RCC 7860 (cell line): ENCODE data around the gene ZNF804B.
A peak's percentile ranks its signal among the peaks of the same experiment; 100 is the strongest.

ENCODE experiments used
- DNase-seq: peaks from one replicate; pipeline ENCODE4 v3.0.0-alpha.2; 2015; ENCODE audit warnings: low spot score
- FAIRE-seq: peaks from 2 replicates; lab custom pipeline; 2012; peaks lifted over from hg19 to GRCh38; lab: Jason Lieb, UNC

ZNF804B gene

GRCh38 chr7:88759230-88760135 lies at the start of gene ZNF804B:
ZNF804B (plus strand) TSS chr7:88759700; CDS start chr7:88759977, 277 bp downstream.
- FAIRE-seq: no peak
- no peak for DNase-seq

- no peak for FAIRE-seq
- DNase-seq: no peak
These were observed 23.6 kb upstream of the ZNF804B start for GRCh38 chr7:88735920-88736319.

GRCh38 chr7:88737632-88738031 lies 21.9 kb upstream of the ZNF804B start:
- no peak for FAIRE-seq
- DNase-seq: no peak

GRCh38 chr7:88746126-88746525 lies 13.4 kb upstream of the ZNF804B start:
- DNase-seq (no peak), FAIRE-seq (no peak)

GRCh38 chr7:88756802-88757201 lies 2.7 kb upstream of the ZNF804B start:
- no peak for FAIRE-seq

GRCh38 chr7:88757371-88757770 lies 2.1 kb upstream of the ZNF804B start:
- DNase-seq (no peak), FAIRE-seq (no peak)

More at GRCh38 chr7:88756802-88757201, 2.7 kb upstream of the ZNF804B start:
- no peak for DNase-seq

- FAIRE-seq (no peak), DNase-seq (no peak)
These were observed 895 bp upstream of the ZNF804B start for GRCh38 chr7:88758381-88759229.

- no peak for FAIRE-seq
- no peak for DNase-seq
These were observed 626 bp downstream of the ZNF804B start for GRCh38 chr7:88760136-88760515.

- no peak for DNase-seq
- no peak for FAIRE-seq
These were observed 2.3 kb downstream of the ZNF804B start for GRCh38 chr7:88761779-88762178.

GRCh38 chr7:88771417-88771816 lies 11.9 kb downstream of the ZNF804B start:
- no peak for DNase-seq
- FAIRE-seq: no peak

- FAIRE-seq (no peak), DNase-seq (no peak)
These were observed 13.3 kb downstream of the ZNF804B start for GRCh38 chr7:88772776-88773175.

- no peak for FAIRE-seq
- no peak for DNase-seq
These were observed 16.3 kb downstream of the ZNF804B start for GRCh38 chr7:88775838-88776237.

- DNase-seq: no peak
- no peak for FAIRE-seq
These were observed 28.3 kb downstream of the ZNF804B start for GRCh38 chr7:88787777-88788176.

- peak; percentile 81 for FAIRE-seq
These were observed 30.1 kb downstream of the ZNF804B start for GRCh38 chr7:88789480-88790064.

GRCh38 chr7:88791891-88792290 lies 32.4 kb downstream of the ZNF804B start:
- FAIRE-seq: no peak

More at GRCh38 chr7:88789480-88790064, 30.1 kb downstream of the ZNF804B start:
- DNase-seq: peak; percentile 19

GRCh38 chr7:88792361-88792760 lies 32.9 kb downstream of the ZNF804B start:
- no peak for FAIRE-seq
- no peak for DNase-seq

More at GRCh38 chr7:88791891-88792290, 32.4 kb downstream of the ZNF804B start:
- no peak for DNase-seq

GRCh38 chr7:88795553-88795952 lies 36.1 kb downstream of the ZNF804B start, which contains the start of gene TEX47:
TEX47 (minus strand) TSS chr7:88795737; CDS start chr7:88794942, 795 bp downstream.
- FAIRE-seq (no peak), DNase-seq (no peak)

- FAIRE-seq (no peak), DNase-seq (no peak)
These were observed 41.5 kb downstream of the ZNF804B start for GRCh38 chr7:88801046-88801445.

GRCh38 chr7:88806280-88807037 lies 47.0 kb downstream of the ZNF804B start:
- no peak for DNase-seq

GRCh38 chr7:88818552-88818951 lies 59.1 kb downstream of the ZNF804B start:
- FAIRE-seq (peak; percentile 62), DNase-seq (no peak)

More at GRCh38 chr7:88806280-88807037, 47.0 kb downstream of the ZNF804B start:
- peak; percentile 93 for FAIRE-seq
